ES-I3 (cell line): ENCODE measurements around the gene POM121L12.

Source experiments
- H3K36me3 ChIP-seq: 2 replicates; pipeline ENCODE4 v1.6.1; 2013; ENCODE audit warnings: mild to moderate bottlenecking, low read length, control low read depth, moderate library complexity; ENCODE audit not compliant: insufficient read depth
- H3K4me1 ChIP-seq: 2 replicates; pipeline ENCODE4 v1.6.1; 2013; ENCODE audit warnings: mild to moderate bottlenecking, control low read depth, low read length; ENCODE audit not compliant: insufficient read depth
- H3K9ac ChIP-seq: 2 replicates; pipeline ENCODE4 v1.6.1; 2013; ENCODE audit warnings: low read depth, mild to moderate bottlenecking, low read length, moderate library complexity
- H3K9me3 ChIP-seq: 2 replicates; pipeline ENCODE4 v1.6.1; 2013; ENCODE audit warnings: mild to moderate bottlenecking, low read length, moderate library complexity; ENCODE audit not compliant: control insufficient read depth, insufficient read depth

Gene POM121L12

DNA sequence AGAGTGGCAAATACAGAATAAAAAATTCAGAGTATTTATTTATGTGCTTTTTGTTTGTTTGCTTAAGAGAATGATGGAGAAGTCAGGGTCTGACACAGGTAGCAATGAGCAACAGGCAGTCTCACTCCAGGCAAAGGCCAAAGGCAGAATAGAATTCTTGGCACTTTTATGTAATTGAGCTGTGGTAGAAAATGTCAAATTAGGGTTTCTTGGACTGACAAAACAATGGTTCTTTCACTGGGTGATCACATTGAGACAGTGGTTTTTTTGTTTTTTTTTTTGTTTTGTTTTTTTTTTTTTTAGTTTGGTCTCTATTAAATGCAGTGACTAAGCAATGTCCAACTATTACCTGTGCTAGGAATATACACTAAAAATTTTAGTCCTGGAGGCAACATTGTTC is 27.4 kb downstream of the POM121L12 start:
- peaks cover 3% of the 10 kb centered on the region; the same call in 1 of the 2 replicates for H3K9me3 ChIP-seq
- no peaks in the 10 kb centered on the region for H3K36me3 ChIP-seq
- no peak overlapping the region for H3K9ac ChIP-seq
- H3K4me1 ChIP-seq: no peaks in the 10 kb centered on the region

DNA sequence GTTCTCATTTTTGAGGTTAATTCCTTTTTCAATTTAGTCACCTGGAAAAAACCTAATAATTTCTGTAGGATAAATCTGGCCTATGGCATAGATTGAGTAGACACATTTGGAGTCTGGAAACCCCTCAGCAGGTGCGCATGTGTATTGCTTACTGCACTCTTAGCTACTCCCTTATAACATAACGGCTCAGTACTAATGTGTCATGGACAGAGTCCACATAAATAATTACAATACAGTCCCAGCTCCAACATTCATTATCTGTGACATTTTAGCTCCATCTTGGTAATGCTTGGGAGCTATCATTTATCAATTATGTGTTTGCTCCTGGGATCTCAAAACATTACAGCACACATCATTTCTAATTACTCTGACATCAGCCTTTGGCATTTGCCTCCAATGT is 33.2 kb downstream of the POM121L12 start:
- Histone ChIP-seq H3K9ac (no peak overlapping the region), H3K9me3 (no peaks in the 10 kb centered on the region), H3K36me3 (no peaks in the 10 kb centered on the region), H3K4me1 (no peaks in the 10 kb centered on the region)

- H3K9ac ChIP-seq: no peak overlapping the region
- no peaks in the 10 kb centered on the region for H3K36me3 ChIP-seq
- H3K9me3 ChIP-seq: no peaks in the 10 kb centered on the region
- no peaks in the 10 kb centered on the region for H3K4me1 ChIP-seq
Measured at GRCh38 chr7:53070883-53071282, 35.5 kb downstream of the POM121L12 start.
